HL-60 (cell line): ENCODE measurements around the gene RSPH6A.

Experiments used
- DNase-seq, 2 experiments: peaks; one replicate each; pipeline ENCODE4 v3.0.0-alpha.2; 2010 to 2020; ENCODE audit warnings: low read depth in 1 of 2, low spot score in 1 of 2
- H3K27ac ChIP-seq: fragments of 250-450 bp; sonication (Bioruptor Pico); replicated peaks from 2 replicates; pipeline ENCODE4 v1.5.1; 2020; ENCODE audit warnings: mild to moderate bottlenecking, moderate library complexity
- H3K27me3 ChIP-seq: fragments of 250-450 bp; sonication (Bioruptor Pico); 2 replicates; pipeline ENCODE4 v1.5.1; 2021; ENCODE audit warnings: mild to moderate bottlenecking, moderate library complexity; ENCODE audit not compliant: insufficient read depth, poor library complexity, severe bottlenecking
- H3K4me3 ChIP-seq: replicated peaks from 2 replicates; pipeline ENCODE4 v1.5.1; 2011; ENCODE audit warnings: mild to moderate bottlenecking, control low read depth, low read length; ENCODE audit not compliant: insufficient read depth
- CTCF ChIP-seq: IDR thresholded peaks from one replicate; pipeline ENCODE4 v1.5.1; 2011; ENCODE audit warnings: low read length, control low read depth, inconsistent platforms; ENCODE audit not compliant: insufficient read depth
- GABPA ChIP-seq: IDR thresholded peaks from 2 replicates; pipeline ENCODE4 v1.6.1; 2012; ENCODE audit warnings: low read depth
- POLR2AphosphoS5 ChIP-seq: IDR thresholded peaks from 2 replicates; pipeline ENCODE4 v1.6.1; 2012; ENCODE audit warnings: low read depth
- REST ChIP-seq: IDR thresholded peaks from 2 replicates; pipeline ENCODE4 v1.6.1; 2012; ENCODE audit warnings: low read depth; ENCODE audit not compliant: insufficient replicate concordance
- SPI1 ChIP-seq: IDR thresholded peaks from 2 replicates; pipeline ENCODE4 v1.6.1; 2012; ENCODE audit warnings: low read depth, mild to moderate bottlenecking, borderline replicate concordance

Gene RSPH6A

GRCh38 chr19:45812297-45812696 lies 2.8 kb downstream of the RSPH6A start:
- H3K27me3 ChIP-seq = no peaks in the 10 kb centered on the region
- TF ChIP-seq GABPA (no peak), SPI1 (no peak), CTCF (no peak), POLR2AphosphoS5 (no peak), REST (no peak)
- no peak for DNase-seq
- H3K4me3 ChIP-seq = no peak overlapping the region
- no peak overlapping the region for H3K27ac ChIP-seq

- TF ChIP-seq GABPA = no peak
- no peak for TF ChIP-seq SPI1
- no peak for TF ChIP-seq REST
- TF ChIP-seq CTCF = no peak
- no peak for TF ChIP-seq POLR2AphosphoS5
- no peak overlapping the region for H3K27ac ChIP-seq
- H3K27me3 ChIP-seq = peaks cover 5% of the 10 kb centered on the region
- no peak for DNase-seq
- no peak overlapping the region for H3K4me3 ChIP-seq
Observed at GRCh38 chr19:45809643-45810159, 5.4 kb downstream of the RSPH6A start.

GRCh38 chr19:45805719-45806118 lies 9.4 kb downstream of the RSPH6A start:
- DNase-seq = no peak
- TF ChIP-seq CTCF (no peak), GABPA (no peak)
- no peak overlapping the region for H3K4me3 ChIP-seq
- peaks cover 20% of the 10 kb centered on the region for H3K27me3 ChIP-seq
- H3K27ac ChIP-seq = no peak overlapping the region

- Histone ChIP-seq H3K4me3 (no peak overlapping the region), H3K27ac (no peak overlapping the region), H3K27me3 (peaks cover 20% of the 10 kb centered on the region)
- TF ChIP-seq POLR2AphosphoS5 = no peak
- TF ChIP-seq GABPA = no peak
- TF ChIP-seq CTCF = no peak
- TF ChIP-seq SPI1 = no peak
- TF ChIP-seq REST = no peak
- no peak for DNase-seq
Observed at GRCh38 chr19:45804959-45805230, 10.2 kb downstream of the RSPH6A start.
